HG03175 (cell line): ENCODE results near the gene NEXN.

ENCODE experiments used
- ATAC-seq: cut with Tn5 transposase; IDR thresholded peaks from one replicate; pipeline ENCODE4 v1.9.1; 2021; ENCODE audit warnings: mild to moderate bottlenecking, moderate library complexity; ENCODE audit not compliant: unreplicated experiment

Gene NEXN

DNA sequence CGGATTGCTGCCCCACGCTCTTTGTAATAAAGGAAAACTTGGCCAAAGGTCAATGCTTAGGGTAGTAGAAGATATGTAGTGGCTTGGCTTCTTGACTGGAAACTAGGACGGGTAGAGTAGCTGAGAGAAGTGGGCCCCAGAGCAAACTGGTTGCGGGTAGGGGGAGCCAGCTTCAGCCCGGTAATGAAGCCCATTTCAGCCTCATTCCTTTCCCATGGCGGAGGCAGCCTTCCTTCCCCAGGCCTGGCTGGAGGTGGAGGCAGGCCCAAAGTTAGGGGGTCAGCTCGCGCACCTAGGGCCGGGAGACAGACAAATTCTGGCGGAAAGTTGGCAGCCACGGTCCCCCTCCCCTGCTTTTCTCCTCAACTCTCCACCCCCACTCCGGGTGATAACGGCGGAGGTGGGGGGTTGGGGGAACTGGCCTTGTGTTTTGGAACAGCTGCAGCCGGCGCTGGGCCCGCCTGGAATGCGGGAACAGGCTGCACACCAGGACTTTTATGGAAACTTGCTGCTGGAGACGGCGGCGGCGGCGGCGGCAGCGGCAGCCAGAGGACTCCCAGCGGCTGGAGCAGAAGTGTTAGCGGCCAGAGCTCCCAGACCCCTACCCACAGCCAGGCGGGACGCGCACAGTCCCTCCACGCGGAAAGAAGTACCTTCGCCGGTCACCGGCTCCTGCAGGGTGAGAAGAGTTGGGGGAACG, at the start of gene NEXN:
Gene NEXN (plus strand): TSS at position 544 of the 700 bp plus-strand sequence. CDS start 27,483 bp downstream, outside the sequence.
- ATAC-seq = peak; percentile 37

DNA sequence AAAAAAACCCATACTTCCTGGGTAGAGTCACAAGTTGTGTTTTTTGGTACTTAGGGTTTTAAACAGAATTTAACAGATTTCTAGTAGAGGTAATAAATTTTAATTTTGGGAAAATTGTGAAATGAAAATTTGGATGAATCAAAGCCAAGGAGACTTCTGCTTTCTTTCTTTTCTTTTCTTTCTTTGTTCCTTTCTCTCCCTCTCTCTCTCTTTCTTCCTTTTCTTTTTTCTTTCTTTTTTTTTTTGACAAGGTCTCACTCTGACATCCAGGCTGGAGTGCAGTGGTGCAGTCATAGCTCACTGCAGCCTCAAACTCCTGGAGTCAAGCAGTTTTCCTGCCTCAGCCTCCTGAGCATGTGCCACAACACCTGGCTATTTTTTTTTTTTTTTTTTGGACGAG, 46.9 kb upstream of the NEXN start:
- no peak for ATAC-seq

DNA sequence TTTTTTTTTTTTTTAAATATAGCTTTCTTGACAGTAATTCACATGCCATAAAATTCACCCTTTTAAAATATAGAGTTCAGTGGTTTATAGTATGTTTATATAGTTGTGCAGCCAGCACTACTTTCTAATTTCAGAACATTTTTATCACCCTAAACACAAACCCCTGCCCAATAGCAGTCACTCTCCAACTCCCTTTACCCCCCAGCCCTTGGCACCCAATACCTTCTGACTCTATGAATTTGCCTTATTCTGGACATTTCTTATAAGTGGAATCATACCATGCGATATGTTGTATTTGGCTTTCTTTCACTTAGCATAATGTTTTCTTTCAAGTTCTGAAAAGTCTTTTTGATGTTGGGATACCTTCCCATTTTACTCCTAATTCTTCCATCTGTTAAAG, 42.5 kb upstream of the NEXN start:
- ATAC-seq = no peak

DNA sequence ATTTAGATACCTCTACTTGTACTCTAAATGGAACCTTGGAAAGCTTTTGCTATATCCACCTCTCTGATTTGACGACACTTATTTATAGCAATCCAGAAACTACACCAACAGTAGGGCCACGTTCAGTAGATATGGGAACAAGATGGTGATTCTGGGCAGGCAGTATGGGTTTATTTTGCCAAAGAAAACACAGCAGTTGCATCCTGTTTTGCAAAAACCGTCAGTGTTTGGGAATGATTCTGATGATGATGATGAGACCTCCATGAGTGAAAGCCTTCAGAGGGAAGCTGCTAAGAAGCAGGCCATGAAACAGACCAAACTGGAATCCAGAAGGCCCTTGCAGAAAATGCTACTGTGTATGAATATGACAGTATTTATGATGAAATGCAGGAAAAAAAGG, 41.5 kb upstream of the NEXN start:
- no peak for ATAC-seq

DNA sequence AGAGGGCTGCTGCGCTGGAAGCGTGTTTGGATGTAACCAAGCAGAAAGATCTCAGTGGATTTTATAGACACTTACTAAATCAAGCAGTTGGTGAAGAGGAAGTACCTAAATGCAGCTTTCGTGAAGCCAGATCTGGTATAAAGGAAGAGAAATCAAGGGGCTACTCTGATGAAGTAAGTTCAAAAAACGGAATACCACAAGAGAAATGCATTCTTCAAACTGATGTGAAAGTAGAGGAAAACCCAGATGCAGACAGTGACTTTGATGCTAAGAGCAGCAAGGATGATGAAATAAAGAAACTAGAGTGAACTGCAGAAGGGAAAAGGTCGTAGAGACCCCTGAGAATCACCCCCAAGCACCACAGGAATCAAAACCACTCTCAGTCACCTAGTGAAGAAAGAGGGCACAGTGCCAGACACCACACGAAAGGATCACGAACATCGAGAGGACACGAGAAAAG, 40.8 kb upstream of the NEXN start:
- ATAC-seq = no peak

DNA sequence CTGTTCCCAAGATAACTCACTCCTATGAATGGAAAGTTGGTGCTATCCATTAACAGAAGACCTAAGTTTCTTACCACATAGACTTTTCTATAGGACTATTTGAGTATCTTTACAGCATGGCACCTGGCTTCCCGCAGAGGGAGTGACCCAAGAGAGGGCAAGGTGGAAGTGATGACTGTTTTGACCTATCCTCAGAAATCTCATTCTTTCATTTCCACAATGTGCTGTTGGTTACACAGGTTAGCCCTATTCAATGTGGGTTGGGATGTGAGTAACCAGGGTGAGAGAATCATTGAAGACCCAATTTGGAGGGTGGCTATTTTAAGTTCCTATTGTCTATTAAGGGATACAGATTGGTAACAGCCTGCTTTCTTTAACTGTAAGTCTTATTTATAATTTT, 38.3 kb upstream of the NEXN start:
- no peak for ATAC-seq

DNA sequence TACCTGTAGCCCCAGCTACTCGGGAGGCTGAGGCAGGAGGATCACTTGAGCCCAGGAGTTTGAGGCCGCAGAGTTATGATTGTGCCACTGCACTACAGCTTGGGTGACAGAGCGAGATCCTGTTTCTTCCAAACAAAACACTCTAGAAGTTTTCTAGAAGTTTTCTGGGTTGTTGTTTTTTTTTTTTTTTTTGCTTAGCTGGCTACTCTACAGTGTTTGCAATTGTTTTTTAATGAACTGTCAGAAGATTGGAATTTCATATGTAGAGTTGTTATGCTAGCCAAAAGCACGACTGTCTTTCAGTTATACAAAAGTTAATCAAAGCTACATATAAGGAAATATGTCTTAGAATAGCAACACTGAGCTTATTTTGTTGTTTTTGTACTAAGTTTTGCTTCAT, 30.9 kb upstream of the NEXN start:
- ATAC-seq = no peak

DNA sequence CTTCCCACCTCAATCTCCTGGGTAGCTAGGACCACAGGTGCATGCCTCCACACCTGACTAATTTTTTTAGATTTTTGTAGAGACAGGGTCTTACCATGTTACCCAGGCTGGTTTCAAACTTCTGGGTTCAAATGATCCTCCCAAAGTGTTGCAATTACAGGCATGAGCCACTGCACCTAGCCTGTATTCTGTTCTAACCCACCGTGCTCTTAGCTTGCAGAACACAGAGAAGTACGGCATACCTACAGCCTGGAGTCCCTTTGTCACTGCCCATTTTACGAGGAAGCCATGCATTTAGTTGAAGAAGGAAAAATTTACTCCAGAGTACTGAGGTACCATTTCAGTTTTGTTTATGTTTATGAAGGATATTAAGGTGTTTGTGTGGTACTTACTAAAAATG, 29.7 kb upstream of the NEXN start:
- ATAC-seq = no peak

DNA sequence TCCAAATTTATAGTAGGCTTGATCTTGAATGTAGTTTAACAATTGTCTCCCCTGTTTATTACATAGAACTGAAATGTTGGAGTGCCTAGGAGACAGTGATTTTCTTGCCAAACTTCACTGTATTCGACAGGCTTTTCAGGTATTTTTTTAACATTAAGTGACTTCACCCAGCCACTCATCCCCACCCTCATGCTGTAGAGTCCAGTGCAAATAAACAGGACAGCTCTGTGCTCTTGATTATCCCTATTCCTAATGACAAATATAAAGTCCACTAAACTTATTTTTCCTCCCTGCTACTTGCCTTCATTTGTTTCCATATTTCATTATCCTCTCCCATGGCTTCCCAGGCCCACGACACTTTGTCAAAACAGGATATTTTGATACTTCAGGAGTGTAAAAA, 29.2 kb upstream of the NEXN start:
- no peak for ATAC-seq

DNA sequence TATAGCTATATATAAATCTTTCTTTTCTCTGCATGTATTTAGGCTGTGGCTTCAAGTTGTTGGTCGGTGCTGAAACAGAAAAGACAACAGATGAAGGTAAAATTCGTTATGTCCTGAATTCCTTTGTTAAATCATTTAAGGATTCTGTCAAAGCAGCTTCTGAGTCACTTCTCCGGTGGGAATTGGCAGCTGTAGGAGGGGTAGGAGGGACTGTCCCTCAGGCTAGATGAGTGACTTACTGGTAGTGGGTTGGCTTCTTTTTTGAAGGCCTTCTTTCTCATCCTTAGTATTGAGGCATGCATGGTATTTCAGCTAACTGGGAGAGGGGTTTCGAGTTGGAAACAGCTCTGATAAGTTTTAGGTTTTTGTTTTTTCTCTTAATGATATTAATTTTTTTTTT, 22.1 kb upstream of the NEXN start:
- no peak for ATAC-seq

DNA sequence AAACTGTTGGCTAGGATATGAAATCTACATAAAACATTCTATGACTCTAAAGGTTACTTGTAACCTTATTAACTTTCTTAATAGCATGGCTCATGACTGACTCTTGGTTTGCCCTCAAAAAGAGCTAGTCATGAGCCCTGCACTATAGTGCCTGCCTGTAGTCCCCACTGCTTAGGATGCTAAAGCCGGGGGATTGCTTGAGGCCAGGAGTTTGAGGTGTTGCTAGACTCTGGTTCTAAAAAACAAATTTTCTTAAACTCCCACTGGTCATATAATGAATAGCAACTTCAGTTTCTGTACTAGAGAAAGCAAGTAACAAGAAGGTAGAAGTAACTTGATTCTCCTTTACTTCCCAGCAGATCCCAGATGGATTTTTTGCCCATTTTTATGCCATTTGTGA, 15.8 kb upstream of the NEXN start:
- ATAC-seq = no peak

DNA sequence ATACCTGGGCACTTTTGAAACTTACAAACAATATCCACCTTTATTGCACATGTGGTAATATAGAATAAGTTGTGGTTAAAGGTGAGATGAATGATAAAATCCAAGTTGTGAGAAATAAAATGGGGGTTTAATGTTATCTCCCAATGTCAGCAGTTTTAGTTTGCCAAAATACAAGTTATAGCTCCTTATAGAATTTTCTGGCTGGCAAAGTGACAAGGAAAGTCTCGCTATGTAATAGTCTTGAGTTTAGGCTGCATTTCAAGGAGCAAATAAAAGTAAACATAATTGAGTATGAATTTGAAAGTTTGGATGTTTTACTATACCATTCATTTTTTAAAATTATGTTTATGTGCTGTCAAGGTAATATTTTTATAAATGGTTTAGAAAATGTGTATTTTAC, 15.0 kb upstream of the NEXN start:
- no peak for ATAC-seq

DNA sequence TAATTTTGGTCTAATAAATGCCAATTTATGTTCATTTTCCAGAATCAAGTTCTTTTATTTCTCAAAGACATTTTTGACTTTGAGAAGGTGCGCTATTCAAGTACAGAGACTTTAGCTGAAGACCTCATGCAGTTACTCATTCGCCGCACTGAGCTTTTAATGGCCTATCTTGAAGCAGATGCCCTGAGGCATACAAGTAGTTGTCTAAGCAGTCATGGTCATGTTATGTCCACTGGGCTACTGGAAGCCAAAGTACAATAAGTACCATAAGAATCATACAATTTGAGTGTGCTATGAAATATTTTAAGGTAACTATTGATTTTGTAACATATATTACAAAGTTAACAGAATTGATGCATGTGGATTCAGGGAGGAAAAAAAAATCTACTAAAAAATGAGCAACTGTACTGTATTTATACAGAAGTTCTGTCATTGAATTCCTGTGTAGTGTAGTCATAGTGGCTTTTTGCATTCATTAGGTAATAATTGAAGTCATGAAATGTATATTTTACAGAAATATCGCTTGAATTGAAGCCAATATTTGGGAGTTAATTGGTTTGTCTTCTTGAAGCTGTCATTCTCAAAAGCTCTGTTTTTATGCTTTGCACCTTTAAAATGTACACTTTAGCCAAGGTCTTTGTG, 13.5 kb upstream of the NEXN start:
- ATAC-seq = no peak

DNA sequence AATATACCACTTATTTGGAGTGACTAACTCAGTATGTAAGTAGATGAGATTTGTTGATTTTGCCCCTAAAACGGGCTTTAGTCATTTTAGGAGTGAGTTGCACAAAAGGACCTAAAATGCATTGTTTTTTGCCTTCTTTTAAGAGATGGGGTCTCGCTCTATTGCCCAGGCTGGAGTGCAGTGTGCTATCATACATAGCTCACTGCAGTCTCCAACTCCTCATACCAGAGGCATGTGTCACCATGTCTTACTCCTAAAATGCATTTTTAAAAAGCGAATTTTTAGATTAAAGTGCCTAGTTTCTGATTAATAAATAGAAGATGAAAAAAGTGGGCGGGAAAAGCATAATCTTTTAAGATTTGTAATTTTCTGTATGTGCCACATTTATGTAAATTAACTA, 11.5 kb upstream of the NEXN start:
- ATAC-seq = no peak

DNA sequence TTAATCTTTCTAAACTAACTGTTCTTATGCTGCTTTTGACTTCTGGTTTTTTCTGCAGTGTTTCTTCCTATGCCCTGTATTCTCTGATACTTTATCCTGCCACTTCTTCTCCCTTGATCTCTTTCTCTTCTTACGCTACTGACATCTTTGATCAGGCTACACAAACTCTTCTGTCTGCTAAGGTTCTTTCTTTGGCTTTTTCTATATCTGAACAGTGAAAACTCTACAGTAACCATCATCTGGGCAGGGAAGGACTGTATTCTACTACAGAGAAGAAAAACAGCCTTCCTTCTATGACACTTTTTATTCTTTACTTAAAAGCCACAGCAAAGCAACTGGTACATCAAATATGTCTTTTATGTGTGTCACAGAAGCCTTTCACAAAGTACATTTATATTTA, 7.4 kb upstream of the NEXN start:
- no peak for ATAC-seq

DNA sequence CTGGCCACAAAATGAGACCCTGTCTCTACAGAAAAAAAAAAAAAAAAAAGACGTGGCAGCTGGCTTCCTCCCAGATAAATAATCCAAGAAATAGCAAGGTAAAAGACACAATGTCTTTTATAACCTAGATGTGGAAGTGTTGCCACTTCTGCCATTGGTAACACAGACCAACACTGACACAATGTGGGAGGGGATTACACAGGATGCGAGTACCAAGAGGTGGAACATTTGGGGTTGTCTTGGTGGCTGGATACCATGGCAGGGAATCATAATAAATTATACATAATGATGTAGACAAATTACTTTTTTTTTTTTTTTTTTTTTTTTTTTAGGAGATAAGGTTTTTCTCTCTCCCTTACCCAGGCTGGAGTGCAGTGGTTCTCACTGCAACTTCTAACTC, 6.0 kb upstream of the NEXN start:
- ATAC-seq = no peak

DNA sequence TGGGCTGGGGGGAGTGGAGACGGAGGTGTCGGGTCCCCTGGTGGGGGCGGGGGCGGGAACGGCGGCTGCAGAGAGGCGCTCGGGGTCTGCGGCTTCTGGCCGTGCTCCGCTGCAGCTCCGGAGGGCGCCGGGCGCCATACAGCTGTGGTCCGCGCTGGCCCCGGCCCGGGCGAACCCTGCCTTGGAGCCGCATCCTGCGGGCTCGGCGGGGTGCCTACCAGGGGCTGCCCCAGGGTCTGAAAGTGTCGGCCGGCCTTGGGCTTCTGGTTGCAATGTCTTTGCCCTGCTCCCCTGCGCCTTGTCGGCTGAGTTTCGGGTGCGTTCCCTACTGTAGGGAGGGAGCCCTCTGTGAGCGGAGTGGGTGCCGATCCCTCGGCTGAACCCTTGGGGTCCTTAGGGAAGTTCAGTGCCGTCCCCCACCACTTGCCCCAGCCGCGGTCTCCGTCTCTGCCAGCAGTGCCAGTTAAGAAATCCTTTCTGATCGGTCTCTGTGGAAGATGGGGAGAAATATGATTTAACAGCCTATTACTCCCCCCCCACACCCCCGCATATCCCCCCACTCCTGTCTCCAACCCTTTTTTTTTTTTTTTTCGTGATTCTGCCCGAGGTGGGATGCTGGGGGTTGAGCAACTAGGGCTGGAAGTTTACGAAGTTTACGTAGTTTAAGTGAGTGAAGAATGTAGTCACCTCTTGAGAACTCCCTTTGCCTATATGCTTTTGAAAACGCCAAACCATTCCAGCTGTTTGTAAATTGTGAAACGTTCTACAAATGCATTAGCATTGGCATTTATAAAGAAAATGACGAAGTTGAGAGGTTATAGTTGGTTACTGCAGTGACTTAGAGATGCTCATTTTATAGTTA, 588 bp downstream of the NEXN start:
- ATAC-seq = peak; percentile 58

DNA sequence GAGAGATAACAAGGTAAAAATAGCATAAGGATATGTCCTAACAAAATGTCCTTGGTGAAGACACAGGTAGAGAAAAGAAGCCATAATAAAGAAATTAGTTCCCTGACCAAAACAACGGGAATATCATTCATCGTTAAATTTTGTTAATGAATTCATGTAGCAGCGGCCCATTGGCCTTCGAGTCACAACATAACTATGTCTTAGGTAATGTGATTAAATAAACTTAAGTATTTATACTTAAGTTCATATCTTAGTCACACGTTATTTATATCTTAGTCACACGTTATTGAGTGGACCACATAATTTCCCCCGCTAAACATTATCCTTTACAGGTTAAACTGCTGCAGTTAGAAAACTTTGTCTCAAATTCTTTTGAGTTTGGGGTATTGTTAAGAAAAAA, 1.2 kb downstream of the NEXN start:
- no peak for ATAC-seq

DNA sequence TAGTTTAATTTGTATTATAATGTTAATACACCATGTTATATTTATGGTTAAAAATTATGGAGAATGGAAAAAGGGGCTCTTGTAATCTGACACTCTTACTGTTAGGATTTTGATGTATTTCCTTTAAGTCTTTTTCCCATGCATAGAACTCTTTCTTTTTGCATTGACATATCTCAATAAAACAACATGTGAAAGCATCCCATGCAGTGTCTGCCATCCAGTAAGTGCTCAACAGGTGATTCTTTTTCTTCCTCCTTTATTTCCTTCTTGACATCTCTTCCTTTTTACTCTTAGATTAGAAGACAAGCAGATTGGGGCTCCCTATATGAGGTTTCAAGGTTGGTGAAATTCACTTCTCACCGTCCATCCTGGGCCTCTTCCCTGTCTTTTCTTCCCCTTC, 2.8 kb downstream of the NEXN start:
- ATAC-seq = no peak

DNA sequence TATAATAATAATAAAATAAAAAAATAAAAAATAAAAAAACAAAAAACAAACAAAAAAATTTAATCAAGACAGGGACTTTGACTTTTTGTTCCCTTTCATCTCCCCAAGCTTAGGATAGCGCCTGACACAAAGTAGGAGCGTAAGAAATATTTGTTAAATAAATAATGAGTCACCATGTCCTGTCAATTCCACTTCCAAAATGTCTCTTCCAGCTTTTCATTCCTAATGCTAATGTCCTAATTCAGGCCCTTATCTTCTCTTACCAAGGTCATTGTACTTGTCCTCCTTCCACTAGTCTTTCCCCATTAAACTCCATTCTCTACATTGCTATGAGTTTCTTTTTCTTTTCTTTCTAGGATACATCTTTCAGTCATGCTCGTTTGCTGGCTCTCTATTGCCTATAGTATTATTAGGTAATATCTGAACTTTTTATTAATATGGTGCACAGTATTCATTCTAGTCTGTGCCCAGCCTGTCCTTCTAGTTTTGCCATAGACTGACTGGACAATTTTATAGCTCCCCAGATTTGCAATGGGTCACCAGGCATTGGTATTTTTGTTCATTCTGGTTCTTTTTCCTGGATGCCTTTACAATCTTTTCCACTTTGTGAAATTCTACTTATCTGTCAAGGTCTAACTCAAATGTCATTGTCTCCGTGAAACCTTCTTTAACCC, 11.4 kb downstream of the NEXN start:
- no peak for ATAC-seq

DNA sequence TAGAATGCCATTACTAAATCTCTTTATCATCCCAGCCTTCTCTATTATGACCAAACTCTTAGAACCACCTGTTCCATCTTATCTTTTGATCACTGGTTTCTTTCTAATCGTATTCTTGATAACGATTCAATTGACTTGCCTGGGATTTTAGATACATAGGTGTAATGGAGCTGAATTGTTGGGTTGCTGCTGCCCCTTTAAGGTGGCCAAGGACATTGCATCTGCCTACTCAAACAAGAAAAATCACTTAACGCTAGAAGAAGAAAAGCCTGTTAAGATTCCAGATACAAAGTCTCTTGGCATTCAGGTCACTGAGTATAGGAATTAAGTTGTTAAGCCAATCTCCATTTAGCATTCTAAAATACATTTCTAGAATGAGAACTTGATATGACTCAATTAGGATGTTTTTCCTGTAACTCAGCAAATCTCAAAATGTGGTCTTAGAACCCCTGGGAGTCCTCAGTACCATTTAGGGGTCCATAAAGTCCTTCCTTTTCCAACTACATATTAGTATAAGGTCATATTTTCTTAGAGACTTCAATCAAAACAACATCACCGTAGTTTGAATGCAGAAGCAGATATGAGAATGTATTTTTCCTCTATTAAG, 12.4 kb downstream of the NEXN start:
- ATAC-seq = no peak
